B cell (primary cell): ENCODE data around the gene THAP5.

Experiments used
- CTCF ChIP-seq: fragments of 200-600 bp; IDR thresholded peaks from one replicate; pipeline ENCODE4 v1.8.0; 2022; ENCODE audit warnings: antibody characterized with exemption, mild to moderate bottlenecking
- EZH2 ChIP-seq: IDR thresholded peaks from 2 replicates; pipeline ENCODE4 v1.6.1; 2012; ENCODE audit warnings: borderline replicate concordance, low read depth, mild to moderate bottlenecking, moderate library complexity, low read length; ENCODE audit not compliant: insufficient read depth, poor library complexity, severe bottlenecking

- TF ChIP-seq CTCF: no peak
- TF ChIP-seq EZH2: no peak
Observed at GRCh38 chr7:108535744-108536143, 33.8 kb downstream of the THAP5 start.
